Measurements from ENCODE around the gene CAMTA1. TPM values are rescaled to one million over a fixed set of nuclear protein-coding genes. Genes with fewer than 3 reads are reported as not detected.

The CAMTA1 gene
- total RNA-seq, 1 experiment from 2014 or later: 82.2 TPM

DNA sequence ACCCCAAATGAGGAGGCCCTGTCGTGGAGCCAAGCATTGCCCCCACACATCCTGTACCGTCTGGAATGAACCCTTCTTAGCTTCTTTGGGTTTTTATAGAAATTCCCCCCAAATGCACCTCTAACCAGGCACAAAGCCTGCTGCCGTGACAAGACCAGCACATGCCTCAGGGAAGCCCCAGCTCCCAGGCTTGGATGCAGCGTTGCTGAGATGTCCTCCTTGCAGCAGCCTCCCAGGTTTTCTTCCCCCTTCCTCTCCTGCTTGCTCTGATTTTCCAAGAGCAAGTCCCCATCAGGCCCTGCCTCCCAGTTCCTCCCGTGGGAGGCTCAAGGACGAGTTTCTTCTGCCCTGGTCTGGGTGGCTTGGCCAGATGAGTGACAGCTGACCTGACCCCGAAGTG lies 866.8 kb downstream of the CAMTA1 start:
- H3K27ac ChIP-seq (ENCODE audit: low read length): no peak overlapping the region
- CTCF ChIA-PET: interaction anchor here (0.9 kb wide), 1 partner anchor 11 kb away, joined by 3 read pairs; no protein-coding TSS in a partner anchor
- in situ Hi-C loops (cut with HindIII; ENCODE audit: low pct_unique_long_range_greater_than_20kb, low sequenced_read_pairs): no loop called here

DNA sequence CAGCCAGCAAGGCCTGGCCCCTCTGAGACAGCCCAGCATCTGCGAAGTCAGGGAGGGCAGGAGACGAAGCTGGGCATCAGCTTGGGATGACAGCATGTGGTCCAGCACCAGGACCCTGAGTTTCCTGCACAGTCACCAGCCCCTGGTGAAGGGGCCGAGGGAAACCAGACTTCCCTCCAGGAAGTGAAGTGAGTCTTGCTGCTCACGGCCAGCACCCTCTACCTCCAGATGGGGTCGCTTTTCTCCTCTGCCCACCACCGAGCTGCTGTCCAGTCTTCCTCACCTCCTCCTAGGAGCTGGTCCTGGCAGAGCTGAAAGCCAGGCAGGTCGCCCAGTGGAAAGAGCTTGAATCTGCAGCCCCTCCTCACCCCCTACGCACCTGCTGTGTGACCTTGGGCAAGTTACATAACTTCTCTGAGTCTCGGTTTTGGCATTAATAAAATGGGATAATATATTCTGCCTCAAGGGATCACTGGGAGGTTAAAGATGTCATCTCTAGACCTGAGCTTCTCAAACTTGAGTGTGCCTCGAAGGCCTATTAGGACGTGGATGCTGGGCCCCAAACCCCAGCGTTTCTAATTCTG lies 867.4 kb downstream of the CAMTA1 start:
- DNase-seq (ENCODE audit: low read depth, low spot score): no peak
- intact Hi-C loops (cut with micrococcal nuclease; ENCODE audit: unreplicated experiment) (no loop called here), in situ Hi-C loops (cut with HindIII; ENCODE audit: low pct_unique_long_range_greater_than_20kb, low sequenced_read_pairs) (no loop called here)
- ATAC-seq: no peak
- no peaks in the 10 kb centered on the region for H3K4me1 ChIP-seq (ENCODE audit: control insufficient read depth, insufficient read depth, low read length)
- no peaks in the 10 kb centered on the region for H3K9me3 ChIP-seq (ENCODE audit: control insufficient read depth, insufficient read depth, low read depth, low read length)
- no peak overlapping the region for H3K27ac ChIP-seq (ENCODE audit: low read length)
- no peak overlapping the region for H3K4me3 ChIP-seq (ENCODE audit: low read depth in 2 of 2, low read length in 2 of 2)
- CTCF ChIA-PET: interaction anchor here (0.8 kb wide), 1 partner anchor 428 kb away, joined by 8 read pairs; no protein-coding TSS in a partner anchor
- no peaks in the 10 kb centered on the region for H3K36me3 ChIP-seq (ENCODE audit: control insufficient read depth, insufficient read depth, low read length)
- H3K27me3 ChIP-seq (ENCODE audit: control insufficient read depth, insufficient read depth, low read length): no peaks in the 10 kb centered on the region
- no TSS peak for BruUV-seq (replicated peaks)
- POLR2A ChIA-PET: interaction anchor here (0.7 kb wide), 1 partner anchor 8 kb away, joined by 3 read pairs; no protein-coding TSS in a partner anchor
- TF ChIP-seq, protein P1, sequence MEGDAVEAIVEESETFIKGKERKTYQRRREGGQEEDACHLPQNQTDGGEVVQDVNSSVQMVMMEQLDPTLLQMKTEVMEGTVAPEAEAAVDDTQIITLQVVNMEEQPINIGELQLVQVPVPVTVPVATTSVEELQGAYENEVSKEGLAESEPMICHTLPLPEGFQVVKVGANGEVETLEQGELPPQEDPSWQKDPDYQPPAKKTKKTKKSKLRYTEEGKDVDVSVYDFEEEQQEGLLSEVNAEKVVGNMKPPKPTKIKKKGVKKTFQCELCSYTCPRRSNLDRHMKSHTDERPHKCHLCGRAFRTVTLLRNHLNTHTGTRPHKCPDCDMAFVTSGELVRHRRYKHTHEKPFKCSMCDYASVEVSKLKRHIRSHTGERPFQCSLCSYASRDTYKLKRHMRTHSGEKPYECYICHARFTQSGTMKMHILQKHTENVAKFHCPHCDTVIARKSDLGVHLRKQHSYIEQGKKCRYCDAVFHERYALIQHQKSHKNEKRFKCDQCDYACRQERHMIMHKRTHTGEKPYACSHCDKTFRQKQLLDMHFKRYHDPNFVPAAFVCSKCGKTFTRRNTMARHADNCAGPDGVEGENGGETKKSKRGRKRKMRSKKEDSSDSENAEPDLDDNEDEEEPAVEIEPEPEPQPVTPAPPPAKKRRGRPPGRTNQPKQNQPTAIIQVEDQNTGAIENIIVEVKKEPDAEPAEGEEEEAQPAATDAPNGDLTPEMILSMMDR (IDR thresholded peaks at IDR 0.05): no peak
- TF ChIP-seq POLR2AphosphoS5 (IDR thresholded peaks at IDR 0.05; ENCODE audit: low read depth, low read length) (no peak), SIN3A (IDR thresholded peaks at IDR 0.05; ENCODE audit: borderline replicate concordance, insufficient read depth, low read depth, low read length) (no peak), TCF7L2 (IDR thresholded peaks at IDR 0.05; ENCODE audit: low read depth, low read length) (no peak)
- TF ChIP-seq, protein P2, sequence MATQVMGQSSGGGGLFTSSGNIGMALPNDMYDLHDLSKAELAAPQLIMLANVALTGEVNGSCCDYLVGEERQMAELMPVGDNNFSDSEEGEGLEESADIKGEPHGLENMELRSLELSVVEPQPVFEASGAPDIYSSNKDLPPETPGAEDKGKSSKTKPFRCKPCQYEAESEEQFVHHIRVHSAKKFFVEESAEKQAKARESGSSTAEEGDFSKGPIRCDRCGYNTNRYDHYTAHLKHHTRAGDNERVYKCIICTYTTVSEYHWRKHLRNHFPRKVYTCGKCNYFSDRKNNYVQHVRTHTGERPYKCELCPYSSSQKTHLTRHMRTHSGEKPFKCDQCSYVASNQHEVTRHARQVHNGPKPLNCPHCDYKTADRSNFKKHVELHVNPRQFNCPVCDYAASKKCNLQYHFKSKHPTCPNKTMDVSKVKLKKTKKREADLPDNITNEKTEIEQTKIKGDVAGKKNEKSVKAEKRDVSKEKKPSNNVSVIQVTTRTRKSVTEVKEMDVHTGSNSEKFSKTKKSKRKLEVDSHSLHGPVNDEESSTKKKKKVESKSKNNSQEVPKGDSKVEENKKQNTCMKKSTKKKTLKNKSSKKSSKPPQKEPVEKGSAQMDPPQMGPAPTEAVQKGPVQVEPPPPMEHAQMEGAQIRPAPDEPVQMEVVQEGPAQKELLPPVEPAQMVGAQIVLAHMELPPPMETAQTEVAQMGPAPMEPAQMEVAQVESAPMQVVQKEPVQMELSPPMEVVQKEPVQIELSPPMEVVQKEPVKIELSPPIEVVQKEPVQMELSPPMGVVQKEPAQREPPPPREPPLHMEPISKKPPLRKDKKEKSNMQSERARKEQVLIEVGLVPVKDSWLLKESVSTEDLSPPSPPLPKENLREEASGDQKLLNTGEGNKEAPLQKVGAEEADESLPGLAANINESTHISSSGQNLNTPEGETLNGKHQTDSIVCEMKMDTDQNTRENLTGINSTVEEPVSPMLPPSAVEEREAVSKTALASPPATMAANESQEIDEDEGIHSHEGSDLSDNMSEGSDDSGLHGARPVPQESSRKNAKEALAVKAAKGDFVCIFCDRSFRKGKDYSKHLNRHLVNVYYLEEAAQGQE (IDR thresholded peaks at IDR 0.05; ENCODE audit: insufficient read depth in 1 of 2, low read depth in 2 of 2, low read length in 1 of 2): no peak

More for the DNA sequence above, 866.8 kb downstream of the CAMTA1 start:
- no peak for ATAC-seq
- intact Hi-C loops (cut with micrococcal nuclease; ENCODE audit: unreplicated experiment): no loop called here
- Histone ChIP-seq H3K4me1 (ENCODE audit: control insufficient read depth, insufficient read depth, low read length) (no peaks in the 10 kb centered on the region), H3K9me3 (ENCODE audit: control insufficient read depth, insufficient read depth, low read depth, low read length) (no peaks in the 10 kb centered on the region), H3K4me3 (ENCODE audit: low read depth in 2 of 2, low read length in 2 of 2) (no peak overlapping the region), H3K36me3 (ENCODE audit: control insufficient read depth, insufficient read depth, low read length) (no peaks in the 10 kb centered on the region), H3K27me3 (ENCODE audit: control insufficient read depth, insufficient read depth, low read length) (no peaks in the 10 kb centered on the region)
- POLR2A ChIA-PET: interaction anchor here (0.7 kb wide), 1 partner anchor 9 kb away, joined by 3 read pairs; no protein-coding TSS in a partner anchor
- DNase-seq (ENCODE audit: low read depth, low spot score): no peak
- TF ChIP-seq TCF7L2 (IDR thresholded peaks at IDR 0.05; ENCODE audit: low read depth, low read length): no peak
- TF ChIP-seq, protein P2 (IDR thresholded peaks at IDR 0.05; ENCODE audit: insufficient read depth in 1 of 2, low read depth in 2 of 2, low read length in 1 of 2): no peak
- TF ChIP-seq, protein P1 (IDR thresholded peaks at IDR 0.05): no peak
- TF ChIP-seq SIN3A (IDR thresholded peaks at IDR 0.05; ENCODE audit: borderline replicate concordance, insufficient read depth, low read depth, low read length): no peak
- TF ChIP-seq POLR2AphosphoS5 (IDR thresholded peaks at IDR 0.05; ENCODE audit: low read depth, low read length): no peak
- no TSS peak for BruUV-seq (replicated peaks)
